Skeletal muscle satellite cell (primary cell): Measurements from ENCODE around the gene C7orf33.
"Not testable (repeated sequence)": the region's sequence is repeated elsewhere in the genome, so short reads cannot be mapped to it uniquely, and the experiment has no call there.

Source experiments
- H3K27me3 ChIP-seq: 2 replicates; pipeline ENCODE4 v1.7.0; 2013; ENCODE audit warnings: low read length; ENCODE audit not compliant: control insufficient read depth, insufficient read depth
- H3K36me3 ChIP-seq: 2 replicates; pipeline ENCODE4 v1.7.0; 2013; ENCODE audit warnings: mild to moderate bottlenecking, control low read depth, low read length; ENCODE audit not compliant: insufficient read depth
- H3K4me1 ChIP-seq: 2 replicates; pipeline ENCODE4 v1.7.0; 2013; ENCODE audit warnings: low read length; ENCODE audit not compliant: control insufficient read depth, insufficient read depth
- H3K4me2 ChIP-seq: 2 replicates; pipeline ENCODE4 v1.7.0; 2013; ENCODE audit warnings: mild to moderate bottlenecking, low read length
- H3K4me3 ChIP-seq: 2 replicates; pipeline ENCODE4 v1.7.0; 2013; ENCODE audit warnings: low read length
- H3K9ac ChIP-seq: 2 replicates; pipeline ENCODE4 v1.7.0; 2013; ENCODE audit warnings: mild to moderate bottlenecking, low read depth, low read length, moderate library complexity
- H3K9me3 ChIP-seq: replicated peaks from 2 replicates; pipeline ENCODE4 v1.7.0; 2013; ENCODE audit warnings: mild to moderate bottlenecking, control low read depth, low read length

The C7orf33 gene

GRCh38 chr7:148564275-148564951 lies 26.2 kb upstream of the C7orf33 start:
- not testable (repeated sequence) for H3K9ac ChIP-seq, H3K9me3 ChIP-seq, H3K4me3 ChIP-seq, H3K27me3 ChIP-seq, H3K4me1 ChIP-seq, H3K36me3 ChIP-seq
- H3K4me2 ChIP-seq = peak overlapping the region; percentile 23

- Histone ChIP-seq H3K4me3 (no peak overlapping the region), H3K4me2 (no peak overlapping the region), H3K9ac (no peak overlapping the region), H3K9me3 (no peaks in the 10 kb centered on the region), H3K36me3 (no peaks in the 10 kb centered on the region), H3K27me3 (no peaks in the 10 kb centered on the region), H3K4me1 (no peaks in the 10 kb centered on the region)
Measured at GRCh38 chr7:148566736-148567135, 23.8 kb upstream of the C7orf33 start.

- H3K4me1 ChIP-seq = no peaks in the 10 kb centered on the region
- H3K9me3 ChIP-seq = no peaks in the 10 kb centered on the region
- H3K4me3 ChIP-seq = no peak overlapping the region
- no peaks in the 10 kb centered on the region for H3K27me3 ChIP-seq
- H3K4me2 ChIP-seq = no peak overlapping the region
- no peak overlapping the region for H3K9ac ChIP-seq
- H3K36me3 ChIP-seq = no peaks in the 10 kb centered on the region
Measured at GRCh38 chr7:148567524-148567923, 23.0 kb upstream of the C7orf33 start.

GRCh38 chr7:148570510-148570909 lies 20.1 kb upstream of the C7orf33 start:
- Histone ChIP-seq H3K36me3 (no peaks in the 10 kb centered on the region), H3K9me3 (no peaks in the 10 kb centered on the region), H3K4me3 (no peak overlapping the region), H3K4me1 (no peaks in the 10 kb centered on the region), H3K4me2 (no peak overlapping the region), H3K27me3 (peaks cover 5% of the 10 kb centered on the region), H3K9ac (no peak overlapping the region)

GRCh38 chr7:148570973-148571372 lies 19.6 kb upstream of the C7orf33 start:
- not testable (repeated sequence) for H3K9ac ChIP-seq, H3K9me3 ChIP-seq, H3K36me3 ChIP-seq, H3K4me2 ChIP-seq, H3K4me1 ChIP-seq, H3K27me3 ChIP-seq, H3K4me3 ChIP-seq

GRCh38 chr7:148571381-148571780 lies 19.2 kb upstream of the C7orf33 start:
- H3K4me3 ChIP-seq = no peak overlapping the region
- no peaks in the 10 kb centered on the region for H3K36me3 ChIP-seq
- no peak overlapping the region for H3K9ac ChIP-seq
- no peak overlapping the region for H3K4me2 ChIP-seq
- H3K9me3 ChIP-seq = no peaks in the 10 kb centered on the region
- no peaks in the 10 kb centered on the region for H3K4me1 ChIP-seq
- peaks cover 5% of the 10 kb centered on the region for H3K27me3 ChIP-seq

GRCh38 chr7:148572067-148572522 lies 18.5 kb upstream of the C7orf33 start:
- H3K36me3 ChIP-seq = no peaks in the 10 kb centered on the region
- no peak overlapping the region for H3K9ac ChIP-seq
- no peaks in the 10 kb centered on the region for H3K9me3 ChIP-seq
- no peaks in the 10 kb centered on the region for H3K4me1 ChIP-seq
- H3K4me2 ChIP-seq = no peak overlapping the region
- no peak overlapping the region for H3K4me3 ChIP-seq
- H3K27me3 ChIP-seq = peaks cover 5% of the 10 kb centered on the region

GRCh38 chr7:148573581-148573980 lies 17.0 kb upstream of the C7orf33 start:
- H3K36me3 ChIP-seq, H3K9ac ChIP-seq, H3K4me2 ChIP-seq, H3K4me1 ChIP-seq, H3K4me3 ChIP-seq, H3K27me3 ChIP-seq, H3K9me3 ChIP-seq: not testable (repeated sequence)

GRCh38 chr7:148575640-148576411 lies 14.7 kb upstream of the C7orf33 start:
- Histone ChIP-seq H3K4me3 (no peak overlapping the region), H3K36me3 (no peaks in the 10 kb centered on the region), H3K27me3 (peaks cover 11% of the 10 kb centered on the region), H3K4me2 (no peak overlapping the region), H3K9ac (no peak overlapping the region), H3K9me3 (no peaks in the 10 kb centered on the region), H3K4me1 (no peaks in the 10 kb centered on the region)

- Histone ChIP-seq H3K27me3 (peaks cover 5% of the 10 kb centered on the region), H3K36me3 (no peaks in the 10 kb centered on the region), H3K9me3 (no peaks in the 10 kb centered on the region)
Measured at GRCh38 chr7:148579366-148579765, 11.2 kb upstream of the C7orf33 start.

GRCh38 chr7:148580446-148580845 lies 10.1 kb upstream of the C7orf33 start:
- H3K9me3 ChIP-seq = no peaks in the 10 kb centered on the region
- no peak overlapping the region for H3K9ac ChIP-seq
- no peaks in the 10 kb centered on the region for H3K4me1 ChIP-seq
- H3K27me3 ChIP-seq = peaks cover 9% of the 10 kb centered on the region
- H3K36me3 ChIP-seq = no peaks in the 10 kb centered on the region
- H3K4me3 ChIP-seq = no peak overlapping the region
- H3K4me2 ChIP-seq = no peak overlapping the region

More at GRCh38 chr7:148579366-148579765, 11.2 kb upstream of the C7orf33 start:
- no peaks in the 10 kb centered on the region for H3K4me1 ChIP-seq
- H3K4me3 ChIP-seq = no peak overlapping the region
- H3K9ac ChIP-seq = no peak overlapping the region
- no peak overlapping the region for H3K4me2 ChIP-seq

- H3K4me1 ChIP-seq = no peaks in the 10 kb centered on the region
Measured at GRCh38 chr7:148581624-148582023, 8.9 kb upstream of the C7orf33 start.

More at GRCh38 chr7:148581624-148582023, 8.9 kb upstream of the C7orf33 start:
- no peak overlapping the region for H3K9ac ChIP-seq
- H3K36me3 ChIP-seq = no peaks in the 10 kb centered on the region
- H3K27me3 ChIP-seq = peaks cover 13% of the 10 kb centered on the region
- H3K4me3 ChIP-seq = no peak overlapping the region
- no peaks in the 10 kb centered on the region for H3K9me3 ChIP-seq
- H3K4me2 ChIP-seq = no peak overlapping the region
